NCI-H2107 treated with DMSO at 0.1 percent for 48 hours (cell line): ENCODE results near the gene THAP5.
"Not testable (repeated sequence)": the region's sequence is repeated elsewhere in the genome, so short reads cannot be mapped to it uniquely, and the experiment has no call there.

Source experiments
- DNase-seq: peaks from one replicate; lab custom pipeline; 2025; ENCODE audit not compliant: unreplicated experiment; lab: John Stamatoyannopoulos, UW

THAP5 gene

GRCh38 chr7:108585843-108586242 is 16.3 kb upstream of the THAP5 start:
- DNase-seq, result no peak

DNA sequence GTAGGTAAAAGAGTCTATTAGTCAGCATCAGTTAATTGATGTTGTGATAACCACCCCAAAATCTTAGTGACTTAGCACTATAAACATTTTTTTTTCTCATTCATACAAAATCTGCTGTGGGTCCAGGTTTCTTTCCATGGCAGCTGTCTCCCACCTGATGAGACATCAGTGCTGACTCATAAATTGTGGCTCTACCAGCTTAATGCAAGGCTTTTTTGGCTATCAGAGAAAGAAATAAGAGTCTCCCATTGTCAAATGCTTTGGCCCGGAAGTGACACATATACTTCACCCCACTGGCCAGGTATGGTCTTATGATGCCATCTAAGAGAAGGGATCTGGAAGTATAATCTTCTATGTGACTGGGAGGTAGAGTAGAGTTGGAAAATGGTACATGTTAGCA is 14.7 kb upstream of the THAP5 start:
- DNase-seq, result no peak

DNA sequence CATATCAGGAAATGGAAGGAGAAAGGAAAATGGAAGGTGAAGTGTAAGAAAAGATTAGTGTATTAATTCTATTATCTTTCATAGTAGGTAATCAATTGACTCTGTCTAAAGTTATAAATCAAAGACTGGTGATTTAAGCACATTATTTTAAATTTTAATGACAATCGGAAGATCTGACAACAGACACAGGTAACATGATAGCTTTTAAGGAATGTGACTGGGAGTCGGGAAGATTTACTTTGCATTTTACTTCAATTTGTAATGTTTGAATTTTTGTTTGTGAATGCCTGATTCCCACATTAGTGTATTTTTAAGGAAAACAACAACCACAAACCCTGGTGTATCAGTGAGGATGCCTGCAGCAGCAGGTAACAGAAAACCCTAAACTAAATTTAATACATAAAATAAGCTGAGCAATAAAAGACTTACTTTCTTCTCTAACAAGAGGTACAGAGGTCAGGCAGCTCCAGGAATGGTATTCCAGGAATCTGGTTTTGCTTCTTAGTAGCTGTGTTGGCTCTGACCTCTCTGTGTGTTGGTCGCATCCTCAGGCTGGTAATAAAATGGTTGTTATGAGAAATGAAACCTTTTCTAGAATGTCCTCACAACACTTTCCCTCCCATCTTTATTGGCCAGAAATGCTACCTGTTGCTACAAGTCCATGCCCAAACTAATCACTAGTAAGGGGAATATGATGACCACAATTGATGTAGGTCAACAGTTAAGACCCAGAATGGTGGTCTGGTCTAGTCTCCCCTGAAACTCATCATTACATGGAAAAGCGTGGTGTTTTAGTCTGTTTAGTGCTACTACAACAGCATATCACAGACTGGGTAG is 12.4 kb upstream of the THAP5 start:
- no peak for DNase-seq

DNA sequence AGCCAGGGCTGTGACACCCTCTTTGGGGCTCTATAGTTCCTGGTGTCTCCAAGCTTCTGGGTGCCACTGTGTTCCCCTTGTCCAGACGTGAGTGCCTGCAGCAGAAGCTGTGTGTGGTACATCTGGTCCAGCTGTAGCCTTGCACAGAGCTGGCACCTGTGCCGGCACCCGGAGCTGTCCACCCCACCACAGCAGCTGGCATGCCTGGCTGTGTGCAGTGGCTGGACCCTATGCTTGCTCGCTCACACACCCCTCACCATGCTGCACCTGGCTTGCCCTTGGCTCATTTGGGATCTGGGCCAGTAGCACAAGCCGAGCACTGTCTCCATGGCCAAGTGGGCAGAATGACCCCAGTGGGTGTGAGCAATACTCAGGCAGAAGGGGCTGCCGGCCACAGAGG is 10.8 kb upstream of the THAP5 start:
- no peak for DNase-seq

- DNase-seq, result no peak
Measured at GRCh38 chr7:108578937-108579336, 9.4 kb upstream of the THAP5 start.

DNA sequence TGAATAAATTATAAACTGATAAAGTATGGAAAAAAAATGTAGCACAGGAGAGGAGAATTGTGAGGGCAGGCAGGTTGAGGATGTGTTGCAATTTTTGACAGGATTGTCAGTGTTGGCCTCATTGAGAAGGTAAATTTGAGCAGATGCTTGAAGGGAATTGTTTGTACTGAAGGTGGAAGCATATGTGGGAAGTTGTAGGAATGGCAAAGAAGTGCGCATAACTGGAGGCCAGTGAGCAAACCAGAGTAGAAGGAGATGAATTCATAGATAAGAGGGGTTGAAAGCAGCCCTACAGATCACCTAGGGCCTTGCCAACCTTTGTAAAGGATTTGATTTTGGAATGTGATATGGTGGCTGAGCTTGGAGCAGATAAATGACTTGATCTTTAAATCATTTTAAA is 6.6 kb upstream of the THAP5 start:
- DNase-seq, result no peak

DNA sequence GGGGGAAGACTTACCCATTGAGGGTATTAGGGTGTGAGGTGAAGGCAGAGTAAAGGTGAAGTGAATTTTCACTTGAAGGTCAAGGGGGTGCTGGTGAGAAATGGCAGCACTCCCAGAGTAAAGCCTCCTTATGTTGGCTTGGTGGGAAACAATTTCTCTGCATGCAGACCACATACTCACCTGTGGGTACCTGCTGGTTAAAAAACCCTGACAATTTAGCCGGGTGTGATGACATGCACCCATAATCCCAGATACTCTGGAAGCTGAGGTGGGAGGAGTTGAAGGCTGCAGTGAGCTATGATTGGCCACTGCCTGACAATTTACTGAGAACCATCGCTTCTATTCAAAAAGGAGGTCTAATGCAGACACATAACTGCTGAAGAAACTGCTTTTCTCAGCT is 5.7 kb upstream of the THAP5 start:
- DNase-seq, result no peak

GRCh38 chr7:108572480-108572879 is 3.0 kb upstream of the THAP5 start:
- no peak for DNase-seq

GRCh38 chr7:108570146-108570755 is 745 bp upstream of the THAP5 start:
- peak; percentile 56 for DNase-seq

GRCh38 chr7:108568801-108569380 is 615 bp downstream of the THAP5 start:
- DNase-seq, result peak; percentile 69

DNA sequence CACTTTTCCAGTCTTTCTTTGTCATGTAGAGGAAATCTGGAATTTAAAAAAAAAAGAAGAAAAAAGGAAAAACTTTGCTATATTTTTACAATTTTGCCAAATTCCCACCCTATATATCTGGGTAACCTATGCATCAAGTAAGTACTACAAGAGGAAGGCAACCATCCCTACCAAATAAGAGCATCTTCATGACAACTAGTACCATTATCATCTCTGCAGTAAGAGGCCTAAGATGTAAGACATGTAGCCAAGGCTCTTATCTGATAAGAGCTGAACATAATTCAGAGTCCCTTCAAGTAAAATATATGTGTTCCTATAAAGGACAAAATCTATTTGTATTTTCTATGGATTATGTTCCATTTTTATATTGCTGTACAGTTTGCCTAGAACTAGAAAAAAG is 3.5 kb downstream of the THAP5 start:
- no peak for DNase-seq

GRCh38 chr7:108561047-108561619 is 8.4 kb downstream of the THAP5 start:
- no peak for DNase-seq

- no peak for DNase-seq
Measured at GRCh38 chr7:108559253-108559652, 10.3 kb downstream of the THAP5 start.

DNA sequence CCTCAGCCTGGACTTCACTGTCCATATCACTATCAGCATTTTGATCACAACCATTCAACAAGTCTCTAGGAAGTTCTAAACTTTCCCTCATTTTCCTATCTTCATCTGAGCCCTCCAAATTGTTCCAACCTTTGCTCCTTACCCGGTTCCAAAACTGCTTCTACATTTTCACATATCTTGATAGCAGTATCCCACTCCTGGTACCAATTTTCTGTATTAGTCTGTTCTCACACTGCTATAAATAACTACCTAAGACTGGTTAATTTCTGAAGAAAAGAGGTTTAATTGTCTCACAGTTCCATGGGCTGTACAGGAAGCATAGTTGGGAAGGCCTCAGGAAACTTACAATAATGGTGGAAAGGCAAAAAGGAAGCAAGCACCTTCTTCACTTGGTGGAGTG is 11.9 kb downstream of the THAP5 start:
- DNase-seq, result no peak

- no peak for DNase-seq
Measured at GRCh38 chr7:108557191-108557590, 12.3 kb downstream of the THAP5 start.

GRCh38 chr7:108556665-108557064 is 12.8 kb downstream of the THAP5 start:
- DNase-seq, result not testable (repeated sequence)

- not testable (repeated sequence) for DNase-seq
Measured at GRCh38 chr7:108548141-108548896, 21.2 kb downstream of the THAP5 start.

DNA sequence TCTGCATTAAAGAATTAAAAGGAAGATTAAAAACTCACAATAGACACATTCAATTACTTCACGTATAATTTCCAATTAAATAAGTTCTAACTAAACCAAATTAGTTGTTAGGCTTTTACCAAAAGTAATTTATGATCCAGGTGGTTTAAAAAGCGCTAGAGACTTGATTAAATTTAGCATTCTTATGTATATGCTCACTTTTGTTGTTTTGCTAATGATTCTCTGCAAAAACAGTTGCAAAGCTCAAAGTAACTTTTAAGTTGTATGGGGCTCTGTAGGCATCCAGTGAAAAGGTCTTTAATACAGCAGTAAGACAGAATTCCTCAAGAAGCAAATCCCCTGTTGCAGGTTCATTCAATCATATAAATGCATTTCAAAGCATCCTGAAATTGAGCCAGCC is 28.0 kb downstream of the THAP5 start:
- no peak for DNase-seq

DNA sequence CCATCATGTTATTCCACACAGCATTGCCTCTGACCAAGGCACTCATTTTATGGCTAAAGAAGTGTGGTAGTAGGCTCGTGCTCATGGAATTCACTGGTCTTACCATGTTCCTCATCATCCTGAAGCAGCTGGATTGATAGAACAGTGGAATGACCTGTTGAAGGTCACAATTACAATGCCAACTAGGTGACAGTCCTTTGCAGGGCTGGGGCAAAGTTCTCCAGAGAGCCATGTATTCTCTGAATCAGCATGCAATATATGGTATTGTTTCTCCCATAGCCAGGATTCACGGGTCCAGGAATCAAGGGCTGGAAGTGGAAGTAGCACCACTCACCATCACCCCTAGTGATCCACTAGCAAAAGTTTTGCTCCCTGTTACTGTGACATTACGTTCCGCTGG is 30.8 kb downstream of the THAP5 start:
- not testable (repeated sequence) for DNase-seq

GRCh38 chr7:108538236-108538635 is 31.3 kb downstream of the THAP5 start:
- not testable (repeated sequence) for DNase-seq

DNA sequence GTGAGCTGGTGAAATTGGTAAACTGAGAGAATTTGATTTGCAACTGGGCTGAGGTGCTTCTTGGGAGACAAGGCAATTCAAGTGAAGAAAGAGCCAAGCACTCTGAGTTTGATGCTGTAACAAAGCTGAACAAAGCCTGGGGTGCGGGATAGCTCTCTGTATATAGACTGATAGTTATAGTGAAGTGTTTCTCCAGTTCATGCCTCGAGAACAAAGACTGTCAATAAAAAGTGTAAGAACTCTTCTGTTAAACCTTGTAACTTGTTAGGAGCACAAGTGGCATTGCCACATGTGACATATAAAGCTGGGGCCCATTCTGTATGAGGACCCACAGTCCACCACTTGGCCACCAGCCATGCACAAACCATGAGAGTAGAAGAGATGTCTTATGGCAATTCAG is 32.3 kb downstream of the THAP5 start:
- DNase-seq, result no peak
